ENCODE results near the gene CAPZB. TPM values are rescaled to one million over a fixed set of nuclear protein-coding genes. Genes with fewer than 3 reads are reported as not detected.

Gene CAPZB
- total RNA-seq, 6 experiments from 2014 or later = 565 to 646 (median 603) TPM

GRCh38 chr1:19457607-19458006 lies 27.7 kb downstream of the CAPZB start:
- no peak for TF ChIP-seq CTCF (IDR thresholded peaks at IDR 0.05)
- H3K27ac Mint-ChIP-seq = peak overlapping the region; percentile 96
- H3K9me3 Mint-ChIP-seq = no peaks in the 10 kb centered on the region
- H3K4me3 Mint-ChIP-seq = no peak overlapping the region
- peaks cover 1% of the 10 kb centered on the region; the same call in 1 of the 2 replicates for H3K27me3 Mint-ChIP-seq (ENCODE audit: insufficient read depth)
- H3K4me1 Mint-ChIP-seq (ENCODE audit: low read depth) = peaks cover 77% of the 10 kb centered on the region
- DNase-seq = no peak
- peaks cover 4% of the 10 kb centered on the region; the same call in 1 of the 2 replicates for H3K36me3 Mint-ChIP-seq (ENCODE audit: low read depth)

- no peak for TF ChIP-seq CTCF (IDR thresholded peaks at IDR 0.05)
- DNase-seq = no peak
- Mint-ChIP-seq H3K36me3 (ENCODE audit: low read depth) (peaks cover 4% of the 10 kb centered on the region; the same call in 1 of the 2 replicates), H3K4me1 (ENCODE audit: low read depth) (peaks cover 82% of the 10 kb centered on the region), H3K27me3 (ENCODE audit: insufficient read depth) (peaks cover 1% of the 10 kb centered on the region), H3K9me3 (no peaks in the 10 kb centered on the region), H3K27ac (peak overlapping the region; percentile 96), H3K4me3 (0 out of 2 replicates have a peak overlapping the region, but pooled peaks have one; percentile 12)
Observed at GRCh38 chr1:19456968-19457441, 28.3 kb downstream of the CAPZB start.

GRCh38 chr1:19455353-19455752 lies 30.0 kb downstream of the CAPZB start:
- Mint-ChIP-seq H3K36me3 (ENCODE audit: low read depth) (peaks cover 4% of the 10 kb centered on the region; the same call in 1 of the 2 replicates), H3K4me3 (peak overlapping the region; percentile 54), H3K4me1 (ENCODE audit: low read depth) (peaks cover 94% of the 10 kb centered on the region)

GRCh38 chr1:19454265-19455146 lies 30.8 kb downstream of the CAPZB start:
- H3K36me3 Mint-ChIP-seq (ENCODE audit: low read depth) = peaks cover 6% of the 10 kb centered on the region
- peak; percentile 48 for DNase-seq
- peaks cover 1% of the 10 kb centered on the region for H3K27me3 Mint-ChIP-seq (ENCODE audit: insufficient read depth)

More at GRCh38 chr1:19455353-19455752, 30.0 kb downstream of the CAPZB start:
- no peaks in the 10 kb centered on the region for H3K9me3 Mint-ChIP-seq
- peaks cover 1% of the 10 kb centered on the region for H3K27me3 Mint-ChIP-seq (ENCODE audit: insufficient read depth)
- TF ChIP-seq CTCF (IDR thresholded peaks at IDR 0.05) = no peak
- H3K27ac Mint-ChIP-seq = peak overlapping the region; percentile 96
- no peak for DNase-seq

GRCh38 chr1:19453741-19454201 lies 31.6 kb downstream of the CAPZB start:
- Mint-ChIP-seq H3K9me3 (no peaks in the 10 kb centered on the region), H3K4me1 (ENCODE audit: low read depth) (peaks cover 96% of the 10 kb centered on the region), H3K4me3 (peak overlapping the region; percentile 73), H3K27ac (peak overlapping the region; percentile 96), H3K27me3 (ENCODE audit: insufficient read depth) (peaks cover 1% of the 10 kb centered on the region), H3K36me3 (ENCODE audit: low read depth) (peaks cover 7% of the 10 kb centered on the region)
- TF ChIP-seq CTCF (IDR thresholded peaks at IDR 0.05) = no peak
- DNase-seq = no peak

More at GRCh38 chr1:19454265-19455146, 30.8 kb downstream of the CAPZB start:
- Mint-ChIP-seq H3K27ac (peak overlapping the region; percentile 96), H3K9me3 (no peaks in the 10 kb centered on the region), H3K4me1 (ENCODE audit: low read depth) (peaks cover 96% of the 10 kb centered on the region), H3K4me3 (peak overlapping the region; percentile 73)
- no peak for TF ChIP-seq CTCF (IDR thresholded peaks at IDR 0.05)

All from HFFc6 (cell line).